Fibroblast of lung (primary cell): ENCODE data around the gene BYSL. TPM values are rescaled to one million over a fixed set of nuclear protein-coding genes. Genes with fewer than 3 reads are reported as not detected.
A peak's percentile ranks its signal among the peaks of the same experiment; 100 is the strongest.

Experiments
- DNase-seq, 2 donors: peaks; one replicate each; pipeline versions ENCODE4 v3.0.0 to v3.0.0-alpha.2; 2010; ENCODE audit warnings: low read depth in 2 of 2
- H2AFZ ChIP-seq: 2 replicates; pipeline ENCODE4 v1.5.1; 2012; ENCODE audit warnings: low read length, control low read depth, inconsistent platforms
- H3K27ac ChIP-seq: 2 replicates; pipeline ENCODE4 v1.5.1; 2011; ENCODE audit warnings: low read length, control low read depth; ENCODE audit not compliant: insufficient read depth
- H3K27me3 ChIP-seq: 2 replicates; pipeline ENCODE4 v1.5.1; 2011; ENCODE audit warnings: mild to moderate bottlenecking, low read length; ENCODE audit not compliant: control insufficient read depth, insufficient read depth
- H3K36me3 ChIP-seq: 2 replicates; pipeline ENCODE4 v1.5.1; 2011; ENCODE audit warnings: low read length; ENCODE audit not compliant: control insufficient read depth, insufficient read depth
- H3K4me1 ChIP-seq: 2 replicates; pipeline ENCODE4 v1.5.1; 2011; ENCODE audit warnings: low read length; ENCODE audit not compliant: control insufficient read depth, insufficient read depth; ENCODE audit errors: extremely low read depth
- H3K4me2 ChIP-seq: 2 replicates; pipeline ENCODE4 v1.5.1; 2011; ENCODE audit warnings: low read length, control low read depth; ENCODE audit not compliant: insufficient read depth; ENCODE audit errors: extremely low read depth
- H3K4me3 ChIP-seq, 4 experiments: fragments of 200-600 bp in 1 of 4; sonication (generic) in 1 of 4; replicated peaks in 1 of 4; 2 replicates each; pipeline ENCODE4 v1.5.1; 2011 to 2016; ENCODE audit warnings: low read length in 4 of 4, low read depth in 3 of 4, mild to moderate bottlenecking in 3 of 4, control low read depth in 2 of 4, inconsistent platforms in 1 of 4, mixed read lengths in 1 of 4; ENCODE audit not compliant: insufficient read depth in 1 of 4; ENCODE audit errors: control extremely low read depth in 1 of 4
- H3K79me2 ChIP-seq: 2 replicates; pipeline ENCODE4 v1.5.1; 2012; ENCODE audit warnings: mild to moderate bottlenecking, low read length, inconsistent platforms; ENCODE audit not compliant: control insufficient read depth, insufficient read depth
- H3K9ac ChIP-seq: 2 replicates; pipeline ENCODE4 v1.5.1; 2011; ENCODE audit warnings: mild to moderate bottlenecking, low read length, control low read depth; ENCODE audit not compliant: insufficient read depth
- H3K9me3 ChIP-seq: 2 replicates; pipeline ENCODE4 v1.5.1; 2012; ENCODE audit warnings: low read depth, low read length; ENCODE audit not compliant: control insufficient read depth, insufficient read depth
- H4K20me1 ChIP-seq: 2 replicates; pipeline ENCODE4 v1.5.1; 2011; ENCODE audit warnings: low read length; ENCODE audit not compliant: control insufficient read depth, insufficient read depth; ENCODE audit errors: extremely low read depth
- CTCF ChIP-seq, 2 donors: IDR thresholded peaks in 1 of 2; conservative IDR thresholded peaks in 1 of 2; 1 replicate in 1 of 2; 2 replicates in 1 of 2; pipeline ENCODE4 v1.5.1; 2011 to 2012; ENCODE audit warnings: low read length in 2 of 2, control low read depth in 1 of 2, inconsistent platforms in 1 of 2, low read depth in 1 of 2, mild to moderate bottlenecking in 1 of 2
- EZH2 ChIP-seq: IDR thresholded peaks from 2 replicates; pipeline ENCODE4 v1.5.1; 2012; ENCODE audit warnings: low read length, control low read depth, mild to moderate bottlenecking; ENCODE audit errors: missing control alignments
- polyA plus RNA-seq, 2 donors: library from polyadenylated mRNA; depleted of rRNA in 1 of 2; stranded (reverse) in 1 of 2; unstranded in 1 of 2; fragments of >200 nt; gene quantifications; 2 replicates each; pipeline ENCODE4 v1.2.1, GENCODE V29; 2011 to 2012; ENCODE audit warnings: missing spikeins in 1 of 2
- total RNA-seq: library from RNA; depleted of rRNA; stranded (reverse); fragments of >200 nt; gene quantifications from 2 replicates; pipeline ENCODE4 v1.2.1, GENCODE V29; 2014

The BYSL gene
- total and polyA plus RNA-seq, 2 donors (not counting 1 experiment from before 2014, with no cell fraction given), result 11.3 to 13.7 TPM

- H4K20me1 ChIP-seq, result no peaks in the 10 kb centered on the region
- TF ChIP-seq EZH2 (no peak), CTCF (conservative IDR thresholded peaks at IDR 0.05 in 1 of 2, IDR thresholded peaks at IDR 0.05 in 1 of 2; ENCODE audit: low read depth in 1 of 2, low read length in 2 of 2) (no peak)
- H3K9me3 ChIP-seq, result no peaks in the 10 kb centered on the region
- peak; percentile 91 to 96 for DNase-seq
- peak overlapping the region in 1 of 4 experiments; percentile 8 for H3K4me3 ChIP-seq
- H3K4me1 ChIP-seq, result peaks cover 15% of the 10 kb centered on the region
- H3K9ac ChIP-seq, result no peak overlapping the region
- peaks cover 43% of the 10 kb centered on the region for H3K79me2 ChIP-seq
- H3K36me3 ChIP-seq, result peaks cover 6% of the 10 kb centered on the region
- peak overlapping the region; percentile 60 for H3K4me2 ChIP-seq
- H3K27me3 ChIP-seq, result no peaks in the 10 kb centered on the region
- H2AFZ ChIP-seq, result no peak overlapping the region
- peak overlapping the region; percentile 70 for H3K27ac ChIP-seq
Observed at GRCh38 chr6:41917528-41917927, 3.8 kb upstream of the BYSL start.

GRCh38 chr6:41921712-41921998, 356 bp downstream of the BYSL start:
- TF ChIP-seq EZH2, result no peak
- TF ChIP-seq CTCF (conservative IDR thresholded peaks at IDR 0.05 in 1 of 2, IDR thresholded peaks at IDR 0.05 in 1 of 2; ENCODE audit: low read depth in 1 of 2, low read length in 2 of 2), result no peak
- Histone ChIP-seq H4K20me1 (no peaks in the 10 kb centered on the region), H3K4me2 (peak overlapping the region; percentile 90), H3K9me3 (no peaks in the 10 kb centered on the region), H3K79me2 (peaks cover 65% of the 10 kb centered on the region), H2AFZ (peak overlapping the region; percentile 61), H3K9ac (peak overlapping the region; percentile 99), H3K4me1 (peaks cover 21% of the 10 kb centered on the region), H3K4me3 (peak overlapping the region; percentile 80 to 98 (median 94)), H3K27ac (peak overlapping the region; percentile 99), H3K36me3 (peaks cover 4% of the 10 kb centered on the region), H3K27me3 (no peaks in the 10 kb centered on the region)
- no peak for DNase-seq

- Histone ChIP-seq H3K36me3 (peaks cover 4% of the 10 kb centered on the region), H4K20me1 (no peaks in the 10 kb centered on the region), H3K27me3 (no peaks in the 10 kb centered on the region), H3K79me2 (peaks cover 64% of the 10 kb centered on the region), H3K4me2 (peak overlapping the region; percentile 90), H3K27ac (peak overlapping the region; percentile 99), H3K4me1 (peaks cover 20% of the 10 kb centered on the region), H2AFZ (no peak overlapping the region), H3K4me3 (peak overlapping the region; percentile 80 to 98 (median 94)), H3K9me3 (no peaks in the 10 kb centered on the region), H3K9ac (peak overlapping the region; percentile 99)
- no peak for TF ChIP-seq EZH2
- no peak for TF ChIP-seq CTCF (conservative IDR thresholded peaks at IDR 0.05 in 1 of 2, IDR thresholded peaks at IDR 0.05 in 1 of 2; ENCODE audit: low read depth in 1 of 2, low read length in 2 of 2)
- DNase-seq, result no peak
Observed at GRCh38 chr6:41922154-41922553, 855 bp downstream of the BYSL start.
